GM12872 (cell line): ENCODE measurements around the gene C16orf95.

ENCODE experiments used
- TF ChIP-seq, protein P1 (sequence below): IDR thresholded peaks from 3 replicates; pipeline ENCODE4 v1.5.1; 2011; ENCODE audit warnings: low read depth, mild to moderate bottlenecking, low read length, moderate library complexity; ENCODE audit not compliant: insufficient read depth

C16orf95 gene, protein sequence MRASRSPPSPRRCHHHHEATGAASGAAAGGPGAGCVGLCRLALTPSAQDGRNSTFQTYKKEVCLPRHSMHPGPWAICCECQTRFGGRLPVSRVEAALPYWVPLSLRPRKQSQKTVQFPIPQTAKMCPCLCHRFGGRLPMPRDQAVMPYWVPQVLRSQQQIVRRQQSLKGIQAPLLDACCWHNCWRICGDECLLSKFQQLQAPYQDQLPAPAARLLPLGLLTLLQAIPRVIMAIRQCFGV

DNA sequence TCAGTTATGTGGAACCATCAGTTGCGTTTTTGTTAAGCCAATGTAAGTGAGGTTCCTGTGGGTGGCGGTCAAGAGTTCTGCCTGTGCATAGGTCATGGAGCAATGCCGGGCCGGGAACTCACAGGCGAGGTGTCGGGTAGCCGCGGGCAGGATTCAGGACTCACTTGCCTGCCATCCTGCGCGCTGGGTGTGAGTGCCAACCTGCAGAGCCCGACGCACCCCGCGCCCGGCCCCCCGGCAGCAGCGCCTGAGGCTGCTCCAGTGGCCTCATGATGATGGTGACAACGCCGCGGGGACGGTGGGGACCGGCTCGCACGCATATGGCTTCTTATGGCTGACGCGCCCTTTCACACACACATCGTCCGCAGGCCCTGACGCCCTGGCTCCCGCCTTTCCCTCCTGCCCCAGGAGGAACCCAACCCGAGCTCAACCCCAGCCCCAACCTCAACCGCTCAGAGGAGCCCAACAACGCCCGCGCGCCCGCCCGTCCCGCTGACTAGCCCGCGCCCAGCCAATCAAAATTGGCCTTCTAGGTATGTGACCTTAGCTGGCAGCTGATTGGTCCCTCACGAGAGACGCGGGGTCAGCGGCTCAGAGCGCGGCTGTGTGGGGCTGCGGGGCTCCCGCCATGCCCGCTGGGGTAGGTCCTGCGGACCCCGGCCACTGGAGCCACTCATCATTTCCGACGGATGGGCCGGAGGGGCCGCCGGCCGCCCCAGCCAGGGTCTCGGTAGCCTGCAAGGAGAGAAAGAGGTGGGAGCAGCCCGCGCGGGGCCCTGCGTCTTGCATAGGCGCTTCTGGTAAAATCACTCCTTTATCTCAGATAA is at the start of gene C16orf95:
Gene C16orf95, minus strand, starts transcription at position 470 of the 827 bp plus-strand sequence. Its CDS starts 150 bp downstream, at position 320.
- TF ChIP-seq, protein P1, sequence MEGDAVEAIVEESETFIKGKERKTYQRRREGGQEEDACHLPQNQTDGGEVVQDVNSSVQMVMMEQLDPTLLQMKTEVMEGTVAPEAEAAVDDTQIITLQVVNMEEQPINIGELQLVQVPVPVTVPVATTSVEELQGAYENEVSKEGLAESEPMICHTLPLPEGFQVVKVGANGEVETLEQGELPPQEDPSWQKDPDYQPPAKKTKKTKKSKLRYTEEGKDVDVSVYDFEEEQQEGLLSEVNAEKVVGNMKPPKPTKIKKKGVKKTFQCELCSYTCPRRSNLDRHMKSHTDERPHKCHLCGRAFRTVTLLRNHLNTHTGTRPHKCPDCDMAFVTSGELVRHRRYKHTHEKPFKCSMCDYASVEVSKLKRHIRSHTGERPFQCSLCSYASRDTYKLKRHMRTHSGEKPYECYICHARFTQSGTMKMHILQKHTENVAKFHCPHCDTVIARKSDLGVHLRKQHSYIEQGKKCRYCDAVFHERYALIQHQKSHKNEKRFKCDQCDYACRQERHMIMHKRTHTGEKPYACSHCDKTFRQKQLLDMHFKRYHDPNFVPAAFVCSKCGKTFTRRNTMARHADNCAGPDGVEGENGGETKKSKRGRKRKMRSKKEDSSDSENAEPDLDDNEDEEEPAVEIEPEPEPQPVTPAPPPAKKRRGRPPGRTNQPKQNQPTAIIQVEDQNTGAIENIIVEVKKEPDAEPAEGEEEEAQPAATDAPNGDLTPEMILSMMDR, result peak; percentile 74

DNA sequence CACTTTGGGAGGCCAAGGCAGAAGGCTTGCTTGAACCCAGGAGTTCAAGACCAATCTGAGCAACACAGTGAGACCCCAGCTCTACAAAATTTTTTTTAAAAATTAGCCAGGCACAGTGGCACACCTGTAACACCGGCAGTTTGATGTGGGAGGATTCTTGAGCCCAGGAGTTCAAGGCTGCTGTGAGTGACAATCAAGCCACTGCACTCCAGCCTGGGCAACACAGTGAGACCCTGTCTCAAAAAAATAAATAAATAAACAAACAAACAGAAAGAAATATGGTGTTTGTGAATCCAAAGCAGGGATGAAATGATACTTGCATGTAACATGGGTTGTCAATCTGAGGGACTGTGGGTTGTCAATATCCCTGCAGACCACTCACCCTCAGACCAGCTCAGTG is 49.7 kb upstream of the C16orf95 start:
- TF ChIP-seq, protein P1, result no peak

DNA sequence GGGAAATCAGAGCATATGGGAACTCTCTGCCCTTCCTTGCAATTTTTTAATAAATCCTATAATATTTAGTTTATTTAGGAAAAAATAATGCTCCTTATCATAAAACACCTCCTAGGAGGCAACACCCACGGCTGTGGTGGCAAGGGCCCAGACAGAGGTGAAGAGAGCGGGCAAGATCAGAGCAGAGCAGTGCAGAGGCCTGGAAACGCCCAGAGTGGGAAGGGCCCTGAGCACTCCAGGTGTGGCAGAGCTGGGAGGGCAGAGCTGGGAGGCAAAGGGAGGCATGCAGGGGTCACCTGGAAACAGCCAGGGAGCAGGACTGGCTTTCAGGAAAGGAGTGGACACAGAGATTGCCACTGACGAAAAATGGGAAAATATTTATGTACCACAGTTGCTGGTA is 49.1 kb upstream of the C16orf95 start:
- TF ChIP-seq, protein P1, result no peak

DNA sequence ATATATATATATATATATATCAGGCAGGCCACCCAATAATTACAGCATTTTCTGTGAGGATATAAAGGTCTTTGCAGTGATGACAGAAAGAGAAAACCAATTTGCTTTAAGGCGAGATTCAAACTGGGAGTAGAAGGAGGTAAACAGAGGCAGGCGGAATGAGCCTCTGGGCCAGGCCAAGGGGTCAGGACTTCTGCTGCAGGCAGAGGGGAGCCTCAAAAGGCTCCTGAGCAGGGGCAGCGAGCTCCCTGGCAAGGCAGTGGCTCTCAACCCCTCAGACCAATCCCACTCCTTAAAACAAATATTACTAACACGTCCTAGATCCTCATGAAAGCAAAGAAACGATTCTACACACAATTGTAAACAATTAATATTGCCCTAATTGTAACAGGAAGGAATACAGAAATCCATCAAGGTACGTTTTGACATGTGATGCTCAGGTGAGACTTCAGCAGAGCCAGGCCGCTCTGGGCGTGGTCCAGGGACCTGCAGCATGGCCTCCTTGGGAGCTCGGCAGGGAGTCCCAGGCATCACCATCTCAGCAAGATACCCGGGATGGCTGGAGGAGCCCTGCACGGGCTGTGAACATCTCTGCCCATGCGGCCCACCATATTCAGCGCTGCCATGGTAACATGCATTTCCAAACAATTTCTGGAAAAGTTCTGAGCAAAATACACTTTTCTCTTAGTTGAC is 48.0 kb upstream of the C16orf95 start:
- TF ChIP-seq, protein P1, result no peak

DNA sequence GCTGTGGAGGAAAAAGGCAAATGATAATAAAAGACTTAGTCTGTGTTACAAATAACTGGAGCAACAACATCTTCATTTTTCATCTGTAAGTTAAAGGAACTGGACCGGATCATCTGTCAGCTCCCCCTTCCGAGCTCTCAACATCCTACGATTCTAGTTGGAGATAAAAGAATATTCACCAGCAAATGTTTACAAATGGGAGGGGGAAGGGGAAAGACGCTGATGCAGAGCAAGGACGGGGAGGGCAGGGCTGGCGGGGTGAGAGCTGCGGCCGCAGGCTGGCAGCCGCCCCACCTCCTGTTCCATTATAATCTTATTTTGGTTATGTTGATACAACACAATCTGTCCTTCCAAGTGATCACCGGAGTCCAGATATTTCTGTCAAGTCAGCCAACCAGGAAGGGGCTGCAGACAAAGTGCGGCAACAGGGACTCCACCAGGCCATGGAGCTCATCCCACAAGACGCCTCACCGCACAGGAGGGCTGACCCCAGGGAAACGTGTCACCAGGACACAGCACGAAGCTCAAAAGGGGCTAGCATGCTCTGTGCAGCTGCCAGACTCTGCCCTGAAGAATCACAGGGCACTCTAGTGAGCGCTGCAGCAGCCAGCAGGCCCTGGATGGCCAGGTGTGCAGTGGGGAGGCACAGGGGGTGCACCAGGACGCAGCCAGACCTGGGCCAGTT is 46.7 kb upstream of the C16orf95 start:
- TF ChIP-seq, protein P1, result no peak

DNA sequence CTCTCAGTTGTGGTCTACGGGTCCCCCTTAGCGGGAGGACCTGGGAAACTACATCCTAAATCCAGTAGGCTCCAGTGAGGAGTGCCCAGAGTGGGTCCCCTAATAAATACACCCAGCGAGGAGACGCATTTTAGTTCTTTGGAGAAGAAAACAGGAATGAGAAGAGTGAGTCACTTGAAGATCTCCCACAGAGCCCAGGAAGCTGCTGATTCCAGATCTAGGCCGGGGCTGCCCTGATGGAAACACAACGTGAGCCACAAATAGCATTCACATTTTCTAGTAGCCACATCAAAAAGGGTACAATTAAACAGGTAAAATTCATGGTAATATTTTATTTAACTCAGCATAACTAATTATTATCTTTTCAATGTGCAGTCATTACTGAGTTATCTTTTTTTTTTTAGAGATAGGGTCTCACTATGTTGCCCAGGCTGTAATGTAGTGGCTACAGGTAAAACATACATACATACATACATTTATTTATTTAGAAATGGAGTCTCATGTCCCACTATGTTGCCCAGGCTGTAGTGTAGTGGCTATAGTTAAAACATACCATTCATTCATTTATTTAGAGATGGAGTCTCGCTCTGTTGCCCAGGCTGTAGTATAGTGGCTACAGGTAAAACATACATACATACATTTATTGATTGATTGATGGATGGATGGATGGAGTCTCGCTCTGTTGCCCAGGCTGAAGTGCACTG is 44.9 kb upstream of the C16orf95 start:
- TF ChIP-seq, protein P1, result no peak
